GM12878 (cell line): Measurements from ENCODE around the gene HCRTR2. TPM values are rescaled to one million over a fixed set of nuclear protein-coding genes. Genes with fewer than 3 reads are reported as not detected.

Source experiments
- CUX1 ChIP-seq: IDR thresholded peaks from 2 replicates; pipeline ENCODE4 v1.6.1; 2012; ENCODE audit warnings: improper control_type of control experiment, low read depth, low read length; ENCODE audit not compliant: insufficient replicate concordance
- PRDM15 ChIP-seq: fragments of 450-650 bp; formaldehyde crosslinking; IDR thresholded peaks from 2 replicates; pipeline ENCODE4 v1.4.0; 2020; ENCODE audit warnings: mild to moderate bottlenecking, moderate library complexity
- polyA plus RNA-seq, 11 experiments: library from polyadenylated mRNA; depleted of rRNA in 4 of 11; unstranded in 6 of 11; stranded (reverse) in 5 of 11; fragments of >200 nt; fragmentation: Nextera tagmentation in 4 of 11; fragmentation: Illumina TruSeq in 1 of 11; extraction: Ambion mirVana in 4 of 11; extraction: Trizol in 1 of 11; gene quantifications; 1 replicate in 1 of 11; 2 replicates in 10 of 11; pipeline versions ENCODE4 v1.2.1 to v1.2.3, GENCODE V29; 2011 to 2016; ENCODE audit warnings: inconsistent platforms in 2 of 11, missing spikeins in 2 of 11, low read depth in 1 of 11
- total RNA-seq, 4 experiments: library from RNA; depleted of rRNA in 3 of 4; stranded (reverse); fragments of >200 nt in 3 of 4; fragmentation: Illumina TruSeq in 1 of 4; extraction: Trizol in 1 of 4; gene quantifications; 2 replicates each; pipeline versions ENCODE4 v1.2.1 to v1.2.3, GENCODE V29; 2013 to 2021

HCRTR2 gene
- total and polyA plus RNA-seq, 10 of the 15 experiments (the other 5 are each of a cell fraction or from before 2014, with no cell fraction given): not detected

- TF ChIP-seq PRDM15 (no peak), CUX1 (no peak)
These were observed 107.8 kb downstream of the HCRTR2 start (continued) for GRCh38 chr6:55282115-55282514.
